Fibroblast of the aortic adventitia (primary cell): Measurements from ENCODE around the gene RNU11. TPM values are rescaled to one million over a fixed set of nuclear protein-coding genes. Genes with fewer than 3 reads are reported as not detected.

Experiments used
- DNase-seq: peaks from one replicate; pipeline ENCODE4 v3.0.0-alpha.2; 2010; ENCODE audit warnings: low read depth
- H3K4me3 ChIP-seq: 2 replicates; pipeline ENCODE4 v1.5.1; 2011; ENCODE audit warnings: low read depth, mild to moderate bottlenecking, control low read depth, low read length, moderate library complexity
- total RNA-seq: library from RNA; depleted of rRNA; stranded (reverse); fragments of >200 nt; gene quantifications from 2 replicates; pipeline ENCODE4 v1.2.3, GENCODE V29; 2012; ENCODE audit warnings: low replicate concordance
- TF ChIP-seq, protein P1 (sequence below): IDR thresholded peaks from 2 replicates; pipeline ENCODE4 v1.5.1; 2011; ENCODE audit warnings: mild to moderate bottlenecking, low read length, control low read depth, inconsistent platforms; ENCODE audit not compliant: insufficient read depth

The RNU11 gene
- not detected in 2 replicates for total RNA-seq

DNA sequence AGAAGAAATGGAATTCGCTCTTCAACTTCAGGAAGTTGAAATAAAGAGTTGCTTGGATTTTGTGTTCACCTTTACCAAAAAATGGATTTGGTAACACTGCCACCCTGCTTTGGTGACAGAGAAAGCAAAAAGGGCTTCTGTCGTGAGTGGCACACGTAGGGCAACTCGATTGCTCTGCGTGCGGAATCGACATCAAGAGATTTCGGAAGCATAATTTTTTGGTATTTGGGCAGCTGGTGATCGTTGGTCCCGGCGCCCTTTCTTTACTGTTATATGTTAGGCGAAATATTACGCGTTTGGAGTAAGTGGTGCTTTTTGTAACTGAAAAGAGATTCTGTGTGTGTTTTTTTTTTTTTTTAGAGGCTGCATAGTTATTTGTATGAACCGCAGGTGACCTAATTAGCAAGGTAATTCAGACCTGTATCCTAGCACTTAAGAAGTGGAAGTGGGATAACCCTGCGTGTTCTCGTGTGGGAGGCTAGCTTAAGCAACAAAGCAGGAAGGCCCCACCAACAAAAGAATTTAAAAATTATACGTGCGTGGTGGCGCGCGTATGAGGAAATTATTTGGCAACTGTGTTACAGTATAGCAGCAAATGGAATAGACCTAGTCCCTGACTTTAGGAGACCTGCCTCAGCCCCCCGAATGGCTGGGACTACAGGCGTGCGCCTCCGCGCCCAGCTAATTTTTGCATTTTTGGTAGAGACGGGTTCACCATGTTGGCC lies at the start of gene RNU11:
RNU11 (plus strand) TSS at position 127 of the 725 bp plus-strand sequence.
- TF ChIP-seq, protein P1, sequence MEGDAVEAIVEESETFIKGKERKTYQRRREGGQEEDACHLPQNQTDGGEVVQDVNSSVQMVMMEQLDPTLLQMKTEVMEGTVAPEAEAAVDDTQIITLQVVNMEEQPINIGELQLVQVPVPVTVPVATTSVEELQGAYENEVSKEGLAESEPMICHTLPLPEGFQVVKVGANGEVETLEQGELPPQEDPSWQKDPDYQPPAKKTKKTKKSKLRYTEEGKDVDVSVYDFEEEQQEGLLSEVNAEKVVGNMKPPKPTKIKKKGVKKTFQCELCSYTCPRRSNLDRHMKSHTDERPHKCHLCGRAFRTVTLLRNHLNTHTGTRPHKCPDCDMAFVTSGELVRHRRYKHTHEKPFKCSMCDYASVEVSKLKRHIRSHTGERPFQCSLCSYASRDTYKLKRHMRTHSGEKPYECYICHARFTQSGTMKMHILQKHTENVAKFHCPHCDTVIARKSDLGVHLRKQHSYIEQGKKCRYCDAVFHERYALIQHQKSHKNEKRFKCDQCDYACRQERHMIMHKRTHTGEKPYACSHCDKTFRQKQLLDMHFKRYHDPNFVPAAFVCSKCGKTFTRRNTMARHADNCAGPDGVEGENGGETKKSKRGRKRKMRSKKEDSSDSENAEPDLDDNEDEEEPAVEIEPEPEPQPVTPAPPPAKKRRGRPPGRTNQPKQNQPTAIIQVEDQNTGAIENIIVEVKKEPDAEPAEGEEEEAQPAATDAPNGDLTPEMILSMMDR = no peak

GRCh38 chr1:28601696-28602095 lies 46.7 kb upstream of the RNU11 start:
- no peak overlapping the region for H3K4me3 ChIP-seq
- peak; percentile 85 for DNase-seq
- TF ChIP-seq, protein P1 = no peak

More for the DNA sequence above, at the start of gene RNU11:
- peak within 1 kb of the TSS; percentile 66 for H3K4me3 ChIP-seq
- DNase-seq = peak; percentile 99

GRCh38 chr1:28602536-28603439 lies 45.6 kb upstream of the RNU11 start:
- peak; percentile 88 for DNase-seq
- H3K4me3 ChIP-seq = no peak overlapping the region
- TF ChIP-seq, protein P1 = peak; percentile 77

GRCh38 chr1:28604411-28604810 lies 44.0 kb upstream of the RNU11 start:
- H3K4me3 ChIP-seq = no peak overlapping the region
- DNase-seq = no peak
- TF ChIP-seq, protein P1 = no peak

DNA sequence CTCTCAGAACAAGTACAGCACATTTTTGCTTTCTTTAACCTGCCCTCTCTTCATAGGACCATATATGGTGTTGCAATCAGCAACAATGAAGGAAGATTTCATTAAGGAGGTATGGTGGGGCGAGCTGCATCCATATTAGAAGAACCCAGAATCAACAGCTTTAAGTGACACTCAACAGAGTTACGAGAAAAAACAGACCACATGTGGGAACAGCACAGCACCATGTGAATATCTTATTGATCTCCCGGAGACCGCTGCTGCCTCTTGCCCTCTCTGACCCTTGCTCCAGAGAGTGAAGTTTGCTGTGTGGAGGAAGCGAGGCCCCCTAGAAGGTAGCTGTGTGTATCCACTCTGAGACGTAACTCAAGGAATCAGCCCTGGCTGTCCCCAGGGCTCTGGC lies 43.4 kb upstream of the RNU11 start:
- no peak overlapping the region for H3K4me3 ChIP-seq
- TF ChIP-seq, protein P1 = no peak
- no peak for DNase-seq

GRCh38 chr1:28606771-28607170 lies 41.6 kb upstream of the RNU11 start:
- no peak overlapping the region for H3K4me3 ChIP-seq
- no peak for DNase-seq
- TF ChIP-seq, protein P1 = no peak
